Medulla oblongata (tissue), 1 donor: ENCODE data around the gene ISX.

Experiments used
- DNase-seq: peaks from one replicate; pipeline ENCODE4 v3.0.0-alpha.2; 2015; ENCODE audit errors: extremely low spot score

ISX gene

GRCh38 chr22:35113341-35113740 lies 47.4 kb downstream of the ISX start:
- DNase-seq: no peak

- no peak for DNase-seq
Observed at GRCh38 chr22:35114131-35114980, 48.4 kb downstream of the ISX start.

- DNase-seq: no peak
Observed at GRCh38 chr22:35115515-35115914, 49.6 kb downstream of the ISX start.

GRCh38 chr22:35116269-35116668 lies 50.3 kb downstream of the ISX start:
- DNase-seq: no peak

- DNase-seq: no peak
Observed at GRCh38 chr22:35116817-35117216, 50.9 kb downstream of the ISX start.

- no peak for DNase-seq
Observed at GRCh38 chr22:35119494-35119893, 53.5 kb downstream of the ISX start.

GRCh38 chr22:35124691-35125219 lies 58.8 kb downstream of the ISX start:
- no peak for DNase-seq

GRCh38 chr22:35126993-35127392 lies 61.0 kb downstream of the ISX start:
- no peak for DNase-seq

- no peak for DNase-seq
Observed at GRCh38 chr22:35128637-35129036, 62.7 kb downstream of the ISX start.

GRCh38 chr22:35131525-35132000 lies 65.6 kb downstream of the ISX start:
- no peak for DNase-seq

GRCh38 chr22:35132568-35132967 lies 66.6 kb downstream of the ISX start:
- no peak for DNase-seq

- no peak for DNase-seq
Observed at GRCh38 chr22:35133702-35134380, 67.9 kb downstream of the ISX start.

- DNase-seq: no peak
Observed at GRCh38 chr22:35134637-35135036, 68.7 kb downstream of the ISX start.

- DNase-seq: no peak
Observed at GRCh38 chr22:35135165-35135564, 69.2 kb downstream of the ISX start.
